ENCODE measurements around the gene UBASH3B.

The UBASH3B gene

DNA sequence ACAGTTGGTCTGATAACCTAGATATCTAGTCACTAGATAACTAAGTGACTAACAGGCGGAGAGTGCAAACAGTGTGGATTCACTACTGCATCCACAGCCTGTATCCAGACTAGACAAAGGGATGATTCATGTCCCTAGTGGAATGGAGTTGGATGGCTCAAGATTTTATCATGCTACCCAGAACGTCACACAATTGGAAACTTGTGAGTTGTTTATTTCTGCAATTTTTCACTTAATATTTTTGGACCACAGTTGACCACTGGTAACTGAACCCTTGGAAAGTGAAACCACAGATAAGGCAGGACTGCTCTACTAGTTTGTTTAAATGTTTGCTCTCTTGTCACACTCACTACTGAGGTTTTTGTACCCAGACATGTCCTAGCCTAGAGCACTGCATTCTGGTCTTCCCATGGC is 76.0 kb downstream of the UBASH3B start:
- no peak for DNase-seq (ENCODE audit: low read depth)
- in situ Hi-C loops (cut with HindIII; ENCODE audit: low sequenced_read_pairs), result no loop called here

GRCh38 chr11:122732342-122733315 is 77.1 kb downstream of the UBASH3B start:
- no peak for DNase-seq (ENCODE audit: low read depth)
- TF ChIP-seq, protein P1, sequence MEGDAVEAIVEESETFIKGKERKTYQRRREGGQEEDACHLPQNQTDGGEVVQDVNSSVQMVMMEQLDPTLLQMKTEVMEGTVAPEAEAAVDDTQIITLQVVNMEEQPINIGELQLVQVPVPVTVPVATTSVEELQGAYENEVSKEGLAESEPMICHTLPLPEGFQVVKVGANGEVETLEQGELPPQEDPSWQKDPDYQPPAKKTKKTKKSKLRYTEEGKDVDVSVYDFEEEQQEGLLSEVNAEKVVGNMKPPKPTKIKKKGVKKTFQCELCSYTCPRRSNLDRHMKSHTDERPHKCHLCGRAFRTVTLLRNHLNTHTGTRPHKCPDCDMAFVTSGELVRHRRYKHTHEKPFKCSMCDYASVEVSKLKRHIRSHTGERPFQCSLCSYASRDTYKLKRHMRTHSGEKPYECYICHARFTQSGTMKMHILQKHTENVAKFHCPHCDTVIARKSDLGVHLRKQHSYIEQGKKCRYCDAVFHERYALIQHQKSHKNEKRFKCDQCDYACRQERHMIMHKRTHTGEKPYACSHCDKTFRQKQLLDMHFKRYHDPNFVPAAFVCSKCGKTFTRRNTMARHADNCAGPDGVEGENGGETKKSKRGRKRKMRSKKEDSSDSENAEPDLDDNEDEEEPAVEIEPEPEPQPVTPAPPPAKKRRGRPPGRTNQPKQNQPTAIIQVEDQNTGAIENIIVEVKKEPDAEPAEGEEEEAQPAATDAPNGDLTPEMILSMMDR (IDR thresholded peaks at IDR 0.05; ENCODE audit: low read depth, low read length, missing control alignments), result no peak
- in situ Hi-C loops (cut with HindIII; ENCODE audit: low sequenced_read_pairs), result no loop called here
- no peak overlapping the region for H3K4me3 ChIP-seq (ENCODE audit: low read depth, low read length)

More for the DNA sequence above, 76.0 kb downstream of the UBASH3B start:
- TF ChIP-seq, protein P1 (IDR thresholded peaks at IDR 0.05; ENCODE audit: low read depth, low read length, missing control alignments), result no peak
- H3K4me3 ChIP-seq (ENCODE audit: low read depth, low read length), result no peak overlapping the region

- in situ Hi-C loops (cut with HindIII; ENCODE audit: low sequenced_read_pairs), result no loop called here
- no peak overlapping the region for H3K4me3 ChIP-seq (ENCODE audit: low read depth, low read length)
- no peak for DNase-seq (ENCODE audit: low read depth)
- TF ChIP-seq, protein P1 (IDR thresholded peaks at IDR 0.05; ENCODE audit: low read depth, low read length, missing control alignments), result no peak
These were observed 77.8 kb downstream of the UBASH3B start for GRCh38 chr11:122733318-122733717.

- no peak overlapping the region for H3K4me3 ChIP-seq (ENCODE audit: low read depth, low read length)
- TF ChIP-seq, protein P1 (IDR thresholded peaks at IDR 0.05; ENCODE audit: low read depth, low read length, missing control alignments), result no peak
- in situ Hi-C loops (cut with HindIII; ENCODE audit: low sequenced_read_pairs), result no loop called here
- no peak for DNase-seq (ENCODE audit: low read depth)
These were observed 79.5 kb downstream of the UBASH3B start for GRCh38 chr11:122734848-122735496.

DNA sequence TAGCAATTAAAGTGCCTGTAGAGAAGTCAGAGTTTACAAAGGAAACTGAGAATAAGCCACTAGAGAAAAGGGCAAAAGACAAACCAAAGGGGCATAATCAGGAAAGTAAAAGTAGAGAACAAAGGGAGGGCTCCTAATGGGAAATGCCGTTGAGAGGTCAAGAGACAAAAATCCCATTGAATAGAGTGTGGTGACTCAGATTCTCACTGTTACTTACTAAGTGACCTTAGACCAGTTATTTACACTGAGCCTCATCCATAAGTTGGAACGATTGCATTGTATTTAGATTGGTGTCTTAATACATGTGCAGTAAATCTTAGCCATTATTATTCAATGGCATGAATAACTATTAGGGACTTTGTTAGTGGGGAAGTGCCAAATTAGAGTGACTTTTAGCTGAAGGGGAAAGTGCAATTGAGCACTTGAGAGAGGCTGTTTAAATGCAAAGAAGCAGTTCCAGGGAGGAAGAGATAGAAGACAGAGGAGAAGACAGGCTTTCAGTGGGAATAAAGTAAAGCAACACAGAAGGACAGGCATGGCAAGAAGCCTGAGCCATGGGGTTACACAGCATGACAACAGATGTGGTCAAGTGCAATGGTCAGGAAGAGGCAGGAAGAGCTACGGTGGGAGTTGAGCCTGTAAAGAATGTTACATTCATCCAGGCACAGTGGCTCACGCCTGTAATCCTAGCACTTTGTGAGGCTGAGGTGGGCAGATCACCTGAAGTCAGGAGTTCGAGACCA is 82.6 kb downstream of the UBASH3B start:
- TF ChIP-seq, protein P1 (IDR thresholded peaks at IDR 0.05; ENCODE audit: low read depth, low read length, missing control alignments), result no peak
- H3K4me3 ChIP-seq (ENCODE audit: low read depth, low read length), result no peak overlapping the region
- DNase-seq (ENCODE audit: low read depth), result no peak
- in situ Hi-C loops (cut with HindIII; ENCODE audit: low sequenced_read_pairs), result no loop called here
